GM23338 (cell line): ENCODE results near the gene BID. TPM values are rescaled to one million over a fixed set of nuclear protein-coding genes. Genes with fewer than 3 reads are reported as not detected.
A peak's percentile ranks its signal among the peaks of the same experiment; 100 is the strongest.

Experiments
- ATAC-seq: fragments of 200-7000 bp; cut with Tn5 transposase; 3 replicates; pipeline ENCODE4 v1.9.1; 2020
- DNase-seq: peaks from one replicate; pipeline ENCODE4 v3.0.0-alpha.2; 2015; ENCODE audit warnings: low spot score
- H2AFZ ChIP-seq: fragments of 200-600 bp; sonication (generic); 2 replicates; pipeline ENCODE4 v1.8.0; 2016; ENCODE audit warnings: antibody characterized with exemption, mild to moderate bottlenecking, moderate library complexity
- H3F3A ChIP-seq: fragments of 200-600 bp; sonication (generic); replicated peaks from 2 replicates; pipeline ENCODE4 v1.8.0; 2017; ENCODE audit warnings: antibody characterized with exemption, mixed run types, low read depth
- H3K27ac ChIP-seq: fragments of 200-600 bp; sonication (generic); 2 replicates; pipeline ENCODE4 v1.6.1; 2016; ENCODE audit warnings: low read depth
- H3K27me3 ChIP-seq: fragments of 200-600 bp; sonication (generic); 2 replicates; pipeline ENCODE4 v1.8.0; 2016; ENCODE audit warnings: mild to moderate bottlenecking, mixed run types, moderate library complexity; ENCODE audit not compliant: insufficient read depth
- H3K36me3 ChIP-seq: fragments of 200-600 bp; sonication (generic); 2 replicates; pipeline ENCODE4 v1.8.0; 2016; ENCODE audit warnings: mild to moderate bottlenecking; ENCODE audit not compliant: insufficient read depth
- H3K4me1 ChIP-seq: fragments of 200-600 bp; sonication (generic); 2 replicates; pipeline ENCODE4 v1.8.0; 2016; ENCODE audit warnings: mild to moderate bottlenecking, moderate library complexity; ENCODE audit not compliant: insufficient read depth
- H3K4me2 ChIP-seq: fragments of 200-600 bp; sonication (generic); 2 replicates; pipeline ENCODE4 v1.7.1; 2017; ENCODE audit warnings: mixed run types
- H3K4me3 ChIP-seq: fragments of 200-600 bp; sonication (generic); 2 replicates; pipeline ENCODE4 v1.6.1; 2016; ENCODE audit warnings: mixed run types
- H3K79me2 ChIP-seq: fragments of 200-600 bp; sonication (generic); replicated peaks from 2 replicates; pipeline ENCODE4 v1.8.0; 2017; ENCODE audit warnings: mild to moderate bottlenecking; ENCODE audit not compliant: insufficient read depth
- H3K9me2 ChIP-seq: fragments of 200-600 bp; sonication (generic); 2 replicates; pipeline ENCODE4 v1.8.0; 2017; ENCODE audit not compliant: insufficient read depth
- H4K20me1 ChIP-seq: fragments of 200-600 bp; sonication (generic); replicated peaks from 2 replicates; pipeline ENCODE4 v1.8.0; 2017; ENCODE audit warnings: mild to moderate bottlenecking; ENCODE audit not compliant: insufficient read depth
- H3K27ac Mint-ChIP-seq: 2 replicates; pipeline ENCODE4 v1.8.0; 2020; ENCODE audit warnings: inconsistent platforms, mild to moderate bottlenecking, moderate library complexity, mixed read lengths
- H3K27me3 Mint-ChIP-seq: 3 replicates; pipeline ENCODE4 v1.8.0; 2022; ENCODE audit warnings: low read depth, mild to moderate bottlenecking, moderate library complexity, mixed read lengths, inconsistent platforms; ENCODE audit not compliant: insufficient read depth, poor library complexity
- H3K36me3 Mint-ChIP-seq: 3 replicates; pipeline ENCODE4 v1.8.0; 2021; ENCODE audit warnings: low read depth, mild to moderate bottlenecking, inconsistent platforms, moderate library complexity, mixed read lengths
- H3K4me1 Mint-ChIP-seq: 3 replicates; pipeline ENCODE4 v1.8.0; 2020; ENCODE audit warnings: mild to moderate bottlenecking, inconsistent platforms, mixed read lengths
- H3K4me3 Mint-ChIP-seq: 3 replicates; pipeline ENCODE4 v1.8.0; 2021; ENCODE audit warnings: moderate library complexity, mild to moderate bottlenecking, inconsistent platforms, mixed read lengths
- H3K9me3 Mint-ChIP-seq: 3 replicates; pipeline ENCODE4 v1.8.0; 2020; ENCODE audit warnings: moderate library complexity, mild to moderate bottlenecking, inconsistent platforms, mixed read lengths
- CREB1 ChIP-seq: fragments of 250-450 bp; sonication (Bioruptor Pico); IDR thresholded peaks from 2 replicates; pipeline ENCODE4 v1.5.0; 2020; ENCODE audit warnings: low read depth, mild to moderate bottlenecking, moderate library complexity
- EZH2phosphoT487 ChIP-seq: fragments of 200-600 bp; sonication (generic); IDR thresholded peaks from one replicate; pipeline ENCODE4 v1.8.1; 2018; ENCODE audit warnings: antibody characterized with exemption; ENCODE audit not compliant: unreplicated experiment
- JUNB ChIP-seq: IDR thresholded peaks from one replicate; pipeline ENCODE4 v1.6.1; 2016; ENCODE audit warnings: antibody characterized with exemption; ENCODE audit not compliant: unreplicated experiment
- NANOG ChIP-seq: IDR thresholded peaks from 2 replicates; pipeline ENCODE4 v1.6.1; 2016; ENCODE audit warnings: antibody characterized with exemption, borderline replicate concordance
- POLR2AphosphoS5 ChIP-seq: IDR thresholded peaks from 2 replicates; pipeline ENCODE4 v1.6.1; 2016; ENCODE audit warnings: antibody characterized with exemption, low read depth
- STAT1 ChIP-seq: IDR thresholded peaks from one replicate; pipeline ENCODE4 v1.6.1; 2016; ENCODE audit warnings: antibody characterized with exemption; ENCODE audit not compliant: unreplicated experiment
- ZNF114 ChIP-seq: fragments of 250-450 bp; sonication (Bioruptor Pico); IDR thresholded peaks from 2 replicates; pipeline ENCODE4 v1.5.0; 2020; ENCODE audit warnings: mild to moderate bottlenecking, moderate library complexity
- ZNF331 ChIP-seq: fragments of 250-450 bp; sonication (Bioruptor Pico); IDR thresholded peaks from 2 replicates; pipeline ENCODE4 v1.5.0; 2020; ENCODE audit warnings: low read depth, mild to moderate bottlenecking, moderate library complexity
- polyA plus RNA-seq: library from polyadenylated mRNA; unstranded; fragments of >200 nt; fragmentation: Nextera tagmentation; extraction: Ambion mirVana; gene quantifications from 2 replicates; pipeline ENCODE4 v1.2.1, GENCODE V29; 2016
- total RNA-seq: library from RNA; depleted of rRNA; stranded (reverse); fragments of >200 nt; shearing (Covaris generic); gene quantifications from 2 replicates; pipeline ENCODE4 v1.2.3, GENCODE V29; 2014
- TF ChIP-seq, protein P1 (sequence below): IDR thresholded peaks from one replicate; pipeline ENCODE4 v1.6.1; 2018; ENCODE audit warnings: antibody characterized with exemption; ENCODE audit not compliant: unreplicated experiment
- TF ChIP-seq, protein P2 (sequence below), 2 experiments: fragments of 200-600 bp in 1 of 2; sonication (generic) in 1 of 2; conservative IDR thresholded peaks; 2 replicates each; pipeline versions ENCODE4 v1.5.1 to v1.6.1; 2016 to 2017; ENCODE audit warnings: antibody characterized with exemption in 2 of 2, low read depth in 2 of 2, mild to moderate bottlenecking in 2 of 2, moderate library complexity in 1 of 2
- TF ChIP-seq, protein P3 (sequence below): IDR thresholded peaks from 2 replicates; pipeline ENCODE4 v1.6.1; 2016; ENCODE audit warnings: antibody characterized with exemption

Gene BID
- total and polyA plus RNA-seq, 2 experiments from 2014 or later, result 65.1 to 125 TPM

DNA sequence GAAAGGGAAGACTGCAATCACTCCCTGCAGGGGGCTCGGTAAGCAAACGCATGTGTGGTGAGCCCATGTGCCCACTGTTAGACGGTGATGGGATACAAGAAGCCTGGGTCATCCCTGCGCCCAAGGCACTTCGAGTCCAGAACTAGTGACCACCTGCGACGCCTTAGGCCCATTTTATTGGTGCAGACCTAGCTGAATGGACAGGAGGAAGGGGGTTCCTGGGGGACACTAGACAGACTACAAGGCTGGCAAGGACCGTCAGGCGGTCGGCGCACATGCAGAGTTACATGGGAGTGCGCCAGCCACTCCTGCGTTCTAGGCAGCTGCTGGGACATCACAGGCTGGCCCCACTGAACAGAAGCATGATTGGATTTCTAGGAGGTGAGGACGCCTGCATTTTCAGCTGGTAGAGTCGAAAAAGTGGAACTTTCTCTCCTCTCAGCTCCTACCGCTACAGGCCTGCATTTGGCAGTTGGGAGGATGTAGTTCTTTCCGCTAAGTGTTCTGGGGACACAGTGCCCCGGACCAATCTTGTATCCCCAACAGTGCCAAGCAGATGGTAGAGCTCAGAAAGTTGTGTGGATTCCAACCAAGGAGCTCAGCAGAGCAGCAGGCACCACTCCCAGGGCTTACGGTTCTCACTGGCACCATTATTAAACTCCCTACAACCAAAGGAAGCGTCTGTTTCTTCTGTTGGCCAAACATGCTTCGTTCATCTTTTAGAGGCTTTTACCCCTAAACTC is 35.7 kb downstream of the BID start:
- no peak overlapping the region for H3K27ac Mint-ChIP-seq
- H3K79me2 ChIP-seq, result no peaks in the 10 kb centered on the region
- H3K4me1 Mint-ChIP-seq, result peaks cover 11% of the 10 kb centered on the region
- 0 out of 2 replicates have a peak, but pooled peaks cover 7% of the 10 kb centered on the region for H3F3A ChIP-seq
- no peaks in the 10 kb centered on the region; the same call in 1 of the 2 replicates for H4K20me1 ChIP-seq
- TF ChIP-seq STAT1, result no peak
- no peak overlapping the region for H3K4me2 ChIP-seq
- no peaks in the 10 kb centered on the region for H3K27me3 ChIP-seq
- no peak for DNase-seq
- H2AFZ ChIP-seq, result no peak overlapping the region
- H3K36me3 Mint-ChIP-seq, result peaks cover 16% of the 10 kb centered on the region; the same call in 2 of the 3 replicates
- H3K4me3 ChIP-seq, result no peak overlapping the region
- H3K4me1 ChIP-seq, result no peaks in the 10 kb centered on the region; the same call in 1 of the 2 replicates
- no peak for ATAC-seq
- no peaks in the 10 kb centered on the region for H3K9me2 ChIP-seq
- H3K36me3 ChIP-seq, result peaks cover 10% of the 10 kb centered on the region; the same call in 1 of the 2 replicates
- no peak overlapping the region for H3K4me3 Mint-ChIP-seq
- no peaks in the 10 kb centered on the region for H3K9me3 Mint-ChIP-seq
- no peak overlapping the region for H3K27ac ChIP-seq
- peaks cover 9% of the 10 kb centered on the region for H3K27me3 Mint-ChIP-seq

DNA sequence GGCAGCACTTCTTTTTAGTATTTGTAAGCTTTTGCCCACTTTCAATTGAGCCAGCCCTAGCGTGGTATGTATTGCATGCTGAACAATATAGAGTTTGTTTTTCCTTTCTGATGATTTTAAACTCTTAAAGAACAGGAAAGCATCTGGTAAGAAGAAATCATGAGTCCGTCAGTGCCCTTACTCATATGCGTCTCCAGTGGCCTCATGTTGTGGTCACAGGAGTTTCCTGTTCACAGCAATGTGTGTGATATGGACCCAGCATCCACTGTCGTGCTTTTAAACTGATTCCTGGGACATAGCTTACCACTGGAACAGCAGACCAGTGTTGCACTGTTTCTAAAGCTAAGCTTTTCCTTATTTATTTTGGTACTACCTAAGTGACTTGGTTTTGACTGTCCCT is 40.1 kb downstream of the BID start:
- Histone ChIP-seq H3K4me2 (no peak overlapping the region), H4K20me1 (no peaks in the 10 kb centered on the region; the same call in 1 of the 2 replicates), H3K79me2 (no peaks in the 10 kb centered on the region), H3K27ac (peak overlapping the region; percentile 50; the same call in 1 of the 2 replicates), H3F3A (0 out of 2 replicates have a peak, but pooled peaks cover 10% of the 10 kb centered on the region), H3K36me3 (peaks cover 10% of the 10 kb centered on the region; the same call in 1 of the 2 replicates), H2AFZ (no peak overlapping the region), H3K4me3 (no peak overlapping the region), H3K4me1 (no peaks in the 10 kb centered on the region), H3K27me3 (no peaks in the 10 kb centered on the region), H3K9me2 (no peaks in the 10 kb centered on the region)
- Mint-ChIP-seq H3K36me3 (peaks cover 14% of the 10 kb centered on the region; the same call in 2 of the 3 replicates), H3K27ac (no peak overlapping the region), H3K4me3 (no peak overlapping the region), H3K4me1 (no peaks in the 10 kb centered on the region), H3K9me3 (no peaks in the 10 kb centered on the region), H3K27me3 (peaks cover 5% of the 10 kb centered on the region)
- DNase-seq, result no peak
- ATAC-seq, result no peak
- TF ChIP-seq, protein P1, sequence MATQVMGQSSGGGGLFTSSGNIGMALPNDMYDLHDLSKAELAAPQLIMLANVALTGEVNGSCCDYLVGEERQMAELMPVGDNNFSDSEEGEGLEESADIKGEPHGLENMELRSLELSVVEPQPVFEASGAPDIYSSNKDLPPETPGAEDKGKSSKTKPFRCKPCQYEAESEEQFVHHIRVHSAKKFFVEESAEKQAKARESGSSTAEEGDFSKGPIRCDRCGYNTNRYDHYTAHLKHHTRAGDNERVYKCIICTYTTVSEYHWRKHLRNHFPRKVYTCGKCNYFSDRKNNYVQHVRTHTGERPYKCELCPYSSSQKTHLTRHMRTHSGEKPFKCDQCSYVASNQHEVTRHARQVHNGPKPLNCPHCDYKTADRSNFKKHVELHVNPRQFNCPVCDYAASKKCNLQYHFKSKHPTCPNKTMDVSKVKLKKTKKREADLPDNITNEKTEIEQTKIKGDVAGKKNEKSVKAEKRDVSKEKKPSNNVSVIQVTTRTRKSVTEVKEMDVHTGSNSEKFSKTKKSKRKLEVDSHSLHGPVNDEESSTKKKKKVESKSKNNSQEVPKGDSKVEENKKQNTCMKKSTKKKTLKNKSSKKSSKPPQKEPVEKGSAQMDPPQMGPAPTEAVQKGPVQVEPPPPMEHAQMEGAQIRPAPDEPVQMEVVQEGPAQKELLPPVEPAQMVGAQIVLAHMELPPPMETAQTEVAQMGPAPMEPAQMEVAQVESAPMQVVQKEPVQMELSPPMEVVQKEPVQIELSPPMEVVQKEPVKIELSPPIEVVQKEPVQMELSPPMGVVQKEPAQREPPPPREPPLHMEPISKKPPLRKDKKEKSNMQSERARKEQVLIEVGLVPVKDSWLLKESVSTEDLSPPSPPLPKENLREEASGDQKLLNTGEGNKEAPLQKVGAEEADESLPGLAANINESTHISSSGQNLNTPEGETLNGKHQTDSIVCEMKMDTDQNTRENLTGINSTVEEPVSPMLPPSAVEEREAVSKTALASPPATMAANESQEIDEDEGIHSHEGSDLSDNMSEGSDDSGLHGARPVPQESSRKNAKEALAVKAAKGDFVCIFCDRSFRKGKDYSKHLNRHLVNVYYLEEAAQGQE, result no peak
- TF ChIP-seq EZH2phosphoT487 (no peak), NANOG (no peak), CREB1 (CRISPR knock-in tag) (no peak), JUNB (no peak), POLR2AphosphoS5 (no peak), ZNF114 (CRISPR knock-in tag) (no peak), ZNF331 (no peak)
- TF ChIP-seq, protein P2, sequence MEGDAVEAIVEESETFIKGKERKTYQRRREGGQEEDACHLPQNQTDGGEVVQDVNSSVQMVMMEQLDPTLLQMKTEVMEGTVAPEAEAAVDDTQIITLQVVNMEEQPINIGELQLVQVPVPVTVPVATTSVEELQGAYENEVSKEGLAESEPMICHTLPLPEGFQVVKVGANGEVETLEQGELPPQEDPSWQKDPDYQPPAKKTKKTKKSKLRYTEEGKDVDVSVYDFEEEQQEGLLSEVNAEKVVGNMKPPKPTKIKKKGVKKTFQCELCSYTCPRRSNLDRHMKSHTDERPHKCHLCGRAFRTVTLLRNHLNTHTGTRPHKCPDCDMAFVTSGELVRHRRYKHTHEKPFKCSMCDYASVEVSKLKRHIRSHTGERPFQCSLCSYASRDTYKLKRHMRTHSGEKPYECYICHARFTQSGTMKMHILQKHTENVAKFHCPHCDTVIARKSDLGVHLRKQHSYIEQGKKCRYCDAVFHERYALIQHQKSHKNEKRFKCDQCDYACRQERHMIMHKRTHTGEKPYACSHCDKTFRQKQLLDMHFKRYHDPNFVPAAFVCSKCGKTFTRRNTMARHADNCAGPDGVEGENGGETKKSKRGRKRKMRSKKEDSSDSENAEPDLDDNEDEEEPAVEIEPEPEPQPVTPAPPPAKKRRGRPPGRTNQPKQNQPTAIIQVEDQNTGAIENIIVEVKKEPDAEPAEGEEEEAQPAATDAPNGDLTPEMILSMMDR (conservative IDR thresholded peaks at IDR 0.05; ENCODE audit: low read depth in 2 of 2), result no peak
- TF ChIP-seq, protein P3, sequence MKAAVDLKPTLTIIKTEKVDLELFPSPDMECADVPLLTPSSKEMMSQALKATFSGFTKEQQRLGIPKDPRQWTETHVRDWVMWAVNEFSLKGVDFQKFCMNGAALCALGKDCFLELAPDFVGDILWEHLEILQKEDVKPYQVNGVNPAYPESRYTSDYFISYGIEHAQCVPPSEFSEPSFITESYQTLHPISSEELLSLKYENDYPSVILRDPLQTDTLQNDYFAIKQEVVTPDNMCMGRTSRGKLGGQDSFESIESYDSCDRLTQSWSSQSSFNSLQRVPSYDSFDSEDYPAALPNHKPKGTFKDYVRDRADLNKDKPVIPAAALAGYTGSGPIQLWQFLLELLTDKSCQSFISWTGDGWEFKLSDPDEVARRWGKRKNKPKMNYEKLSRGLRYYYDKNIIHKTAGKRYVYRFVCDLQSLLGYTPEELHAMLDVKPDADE, result no peak
